Trophoblast cell (in vitro differentiated cells and primary cell): ENCODE data around the gene CRISP1.

Experiments
- DNase-seq, 2 donors: peaks; one replicate each; pipeline ENCODE4 v3.0.0-alpha.2; 2016
- H2AFZ ChIP-seq: 2 replicates; pipeline ENCODE4 v1.6.1; 2013; ENCODE audit warnings: low read length, moderate library complexity, mild to moderate bottlenecking; ENCODE audit not compliant: insufficient read depth, poor library complexity
- H2AK5ac ChIP-seq: 2 replicates; pipeline ENCODE4 v1.6.1; 2013; ENCODE audit warnings: mild to moderate bottlenecking, low read length
- H2BK120ac ChIP-seq: 2 replicates; pipeline ENCODE4 v1.6.1; 2013; ENCODE audit warnings: low read length, mild to moderate bottlenecking, moderate library complexity; ENCODE audit not compliant: insufficient read depth, poor library complexity
- H2BK12ac ChIP-seq: 2 replicates; pipeline ENCODE4 v1.6.1; 2013; ENCODE audit warnings: mild to moderate bottlenecking, low read length, moderate library complexity
- H2BK5ac ChIP-seq: 2 replicates; pipeline ENCODE4 v1.6.1; 2013; ENCODE audit warnings: low read length, low read depth, moderate library complexity, mild to moderate bottlenecking; ENCODE audit not compliant: poor library complexity
- H3K14ac ChIP-seq: 2 replicates; pipeline ENCODE4 v1.6.1; 2013; ENCODE audit warnings: mild to moderate bottlenecking, low read length
- H3K18ac ChIP-seq: 2 replicates; pipeline ENCODE4 v1.6.1; 2013; ENCODE audit warnings: mild to moderate bottlenecking, low read length
- H3K23ac ChIP-seq: 2 replicates; pipeline ENCODE4 v1.6.1; 2013; ENCODE audit warnings: low read length
- H3K27ac ChIP-seq: 2 replicates; pipeline ENCODE4 v1.5.1; 2013; ENCODE audit warnings: low read depth, mild to moderate bottlenecking, inconsistent platforms, low read length, moderate library complexity
- H3K27me3 ChIP-seq: 2 replicates; pipeline ENCODE4 v1.6.1; 2013; ENCODE audit warnings: inconsistent platforms, mild to moderate bottlenecking, low read length, moderate library complexity; ENCODE audit not compliant: insufficient read depth
- H3K36me3 ChIP-seq, 2 experiments: 1 replicate in 1 of 2; 2 replicates in 1 of 2; pipeline ENCODE4 v1.6.1; 2013; ENCODE audit warnings: low read length in 2 of 2, mild to moderate bottlenecking in 2 of 2, moderate library complexity in 1 of 2; ENCODE audit not compliant: insufficient read depth in 2 of 2, control insufficient read depth in 1 of 2
- H3K4ac ChIP-seq: 2 replicates; pipeline ENCODE4 v1.6.1; 2013; ENCODE audit warnings: low read depth, mild to moderate bottlenecking, low read length, moderate library complexity
- H3K4me1 ChIP-seq, 2 experiments: 1 replicate in 1 of 2; 2 replicates in 1 of 2; pipeline ENCODE4 v1.6.1; 2013; ENCODE audit warnings: low read length in 2 of 2, mild to moderate bottlenecking in 2 of 2, moderate library complexity in 1 of 2; ENCODE audit not compliant: insufficient read depth in 2 of 2, control insufficient read depth in 1 of 2
- H3K4me2 ChIP-seq: 2 replicates; pipeline ENCODE4 v1.6.1; 2013; ENCODE audit warnings: inconsistent platforms, mild to moderate bottlenecking, low read length, moderate library complexity
- H3K4me3 ChIP-seq: 2 replicates; pipeline ENCODE4 v1.5.1; 2013; ENCODE audit warnings: mild to moderate bottlenecking, low read depth, low read length, inconsistent platforms
- H3K79me1 ChIP-seq: one replicate; pipeline ENCODE4 v1.6.1; 2013; ENCODE audit warnings: low read length
- H3K79me2 ChIP-seq: 2 replicates; pipeline ENCODE4 v1.6.1; 2013; ENCODE audit warnings: low read length, mild to moderate bottlenecking; ENCODE audit not compliant: control insufficient read depth, insufficient read depth, poor library complexity
- H3K9ac ChIP-seq: 2 replicates; pipeline ENCODE4 v1.6.1; 2013; ENCODE audit warnings: mild to moderate bottlenecking, low read length
- H3K9me3 ChIP-seq: 2 replicates; pipeline ENCODE4 v1.6.1; 2013; ENCODE audit warnings: low read depth, mild to moderate bottlenecking, control low read depth, inconsistent platforms, low read length; ENCODE audit not compliant: insufficient read depth
- H4K12ac ChIP-seq: 2 replicates; pipeline ENCODE4 v1.6.1; 2013; ENCODE audit warnings: low read depth, mild to moderate bottlenecking, low read length, moderate library complexity
- H4K8ac ChIP-seq: 2 replicates; pipeline ENCODE4 v1.6.1; 2013; ENCODE audit warnings: low read depth, mild to moderate bottlenecking, low read length, moderate library complexity
- H4K91ac ChIP-seq: one replicate; pipeline ENCODE4 v1.6.1; 2013; ENCODE audit warnings: low read depth, mild to moderate bottlenecking, low read length, moderate library complexity

Gene CRISP1

GRCh38 chr6:49784272-49784671 lies 82.1 kb downstream of the CRISP1 start:
- no peak overlapping the region for H3K4ac ChIP-seq
- no peaks in the 10 kb centered on the region for H3K27me3 ChIP-seq
- DNase-seq: no peak
- no peak overlapping the region for H3K4me3 ChIP-seq
- no peaks in the 10 kb centered on the region for H3K36me3 ChIP-seq
- no peak overlapping the region for H3K23ac ChIP-seq
- H3K4me1 ChIP-seq: no peaks in the 10 kb centered on the region
- H3K79me1 ChIP-seq: no peaks in the 10 kb centered on the region
- H4K8ac ChIP-seq: no peak overlapping the region
- no peak overlapping the region for H2BK120ac ChIP-seq
- H3K27ac ChIP-seq: no peak overlapping the region
- no peak overlapping the region for H2BK5ac ChIP-seq
- no peak overlapping the region for H2BK12ac ChIP-seq
- H3K9ac ChIP-seq: no peak overlapping the region
- no peak overlapping the region for H2AK5ac ChIP-seq
- no peak overlapping the region for H3K14ac ChIP-seq
- no peak overlapping the region for H2AFZ ChIP-seq
- H4K91ac ChIP-seq: no peak overlapping the region
- H3K9me3 ChIP-seq: no peaks in the 10 kb centered on the region
- H4K12ac ChIP-seq: no peak overlapping the region
- no peaks in the 10 kb centered on the region for H3K79me2 ChIP-seq
- no peak overlapping the region for H3K4me2 ChIP-seq
- H3K18ac ChIP-seq: no peak overlapping the region
